ENCODE results near the gene EVA1C.

Gene EVA1C

GRCh38 chr21:32467291-32467690, 54.8 kb downstream of the EVA1C start:
- no peak for DNase-seq (ENCODE audit: low spot score)
- in situ Hi-C loops (cut with MboI; ENCODE audit: low pct_unique_long_range_greater_than_20kb, low sequenced_read_pairs, unreplicated experiment): no loop called here
- TF ChIP-seq CTCF (IDR thresholded peaks at IDR 0.05; ENCODE audit: extremely low read depth, insufficient read depth, missing control alignments): no peak

GRCh38 chr21:32468681-32469111, 56.2 kb downstream of the EVA1C start:
- no peak for TF ChIP-seq CTCF (IDR thresholded peaks at IDR 0.05; ENCODE audit: extremely low read depth, insufficient read depth, missing control alignments)
- in situ Hi-C loops (cut with MboI; ENCODE audit: low pct_unique_long_range_greater_than_20kb, low sequenced_read_pairs, unreplicated experiment): no loop called here
- no peak for DNase-seq (ENCODE audit: low spot score)

DNA sequence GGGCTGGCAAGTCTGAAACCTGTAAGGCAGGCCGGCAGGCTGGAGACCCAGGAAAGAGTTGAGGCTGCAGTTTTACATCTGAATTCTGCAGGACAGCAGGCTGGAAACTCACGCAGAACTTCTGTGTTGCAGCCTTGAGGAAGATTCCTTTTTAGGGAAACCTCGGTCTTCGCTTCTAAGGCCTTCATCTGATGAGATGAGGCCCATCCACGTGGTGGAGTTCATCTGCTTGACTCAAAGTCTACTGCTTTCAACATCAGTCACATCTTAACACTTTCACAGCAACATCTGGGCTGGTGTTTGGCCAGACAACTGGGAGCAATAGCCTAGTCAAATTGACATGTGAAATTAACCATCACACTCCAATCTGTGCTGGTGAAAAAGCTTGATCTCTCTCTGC, 57.1 kb downstream of the EVA1C start:
- in situ Hi-C loops (cut with MboI; ENCODE audit: low pct_unique_long_range_greater_than_20kb, low sequenced_read_pairs, unreplicated experiment): no loop called here
- TF ChIP-seq CTCF (IDR thresholded peaks at IDR 0.05; ENCODE audit: extremely low read depth, insufficient read depth, missing control alignments): no peak
- DNase-seq (ENCODE audit: low spot score): no peak

- in situ Hi-C loops (cut with MboI; ENCODE audit: low pct_unique_long_range_greater_than_20kb, low sequenced_read_pairs, unreplicated experiment): no loop called here
- TF ChIP-seq CTCF (IDR thresholded peaks at IDR 0.05; ENCODE audit: extremely low read depth, insufficient read depth, missing control alignments): no peak
- no peak for DNase-seq (ENCODE audit: low spot score)
Measured at GRCh38 chr21:32470206-32470605, 57.7 kb downstream of the EVA1C start.

DNA sequence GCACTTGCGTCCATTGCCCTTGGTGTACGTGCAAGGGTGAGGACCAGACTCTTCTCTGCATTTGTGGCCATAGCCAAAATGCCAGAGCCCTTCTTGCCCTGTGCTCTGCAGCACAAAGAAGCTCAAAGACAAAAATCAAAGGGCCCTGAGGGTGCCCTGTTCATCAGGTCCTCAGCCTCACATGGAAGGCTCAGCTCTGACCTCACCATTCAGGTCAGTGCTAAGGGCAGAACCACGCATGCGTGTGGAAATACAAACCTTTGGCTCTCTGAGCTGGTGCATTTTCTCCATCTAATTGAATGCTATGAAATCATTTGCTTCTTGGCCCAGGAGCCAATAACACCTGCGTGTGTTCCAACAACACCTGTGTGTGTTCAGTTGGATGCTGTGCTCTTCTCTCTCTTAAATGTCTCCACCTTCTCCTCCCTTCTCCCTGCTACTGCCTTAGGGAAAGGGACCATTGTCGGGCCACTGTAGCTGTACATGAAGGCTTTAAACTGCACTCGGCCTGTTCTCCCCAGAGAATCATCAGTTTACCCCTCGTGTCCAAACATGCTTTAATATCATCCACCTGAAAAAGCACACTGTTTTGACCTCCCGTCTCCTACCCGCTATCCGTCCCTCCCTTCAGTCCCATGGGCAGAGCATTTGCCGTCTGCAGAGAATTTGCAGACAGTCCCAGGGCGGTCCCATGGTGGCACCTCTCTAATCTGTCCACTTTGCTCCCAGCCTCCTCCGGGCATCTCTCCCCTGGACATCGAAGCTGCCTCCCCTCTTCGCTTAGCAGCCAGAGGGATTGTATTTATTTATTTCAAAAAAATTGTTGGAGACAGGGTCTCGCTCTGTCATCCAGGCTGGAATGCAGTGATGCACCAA, 60.6 kb downstream of the EVA1C start:
- TF ChIP-seq CTCF (IDR thresholded peaks at IDR 0.05; ENCODE audit: extremely low read depth, insufficient read depth, missing control alignments): no peak
- in situ Hi-C loops (cut with MboI; ENCODE audit: low pct_unique_long_range_greater_than_20kb, low sequenced_read_pairs, unreplicated experiment): no loop called here
- no peak for DNase-seq (ENCODE audit: low spot score)

DNA sequence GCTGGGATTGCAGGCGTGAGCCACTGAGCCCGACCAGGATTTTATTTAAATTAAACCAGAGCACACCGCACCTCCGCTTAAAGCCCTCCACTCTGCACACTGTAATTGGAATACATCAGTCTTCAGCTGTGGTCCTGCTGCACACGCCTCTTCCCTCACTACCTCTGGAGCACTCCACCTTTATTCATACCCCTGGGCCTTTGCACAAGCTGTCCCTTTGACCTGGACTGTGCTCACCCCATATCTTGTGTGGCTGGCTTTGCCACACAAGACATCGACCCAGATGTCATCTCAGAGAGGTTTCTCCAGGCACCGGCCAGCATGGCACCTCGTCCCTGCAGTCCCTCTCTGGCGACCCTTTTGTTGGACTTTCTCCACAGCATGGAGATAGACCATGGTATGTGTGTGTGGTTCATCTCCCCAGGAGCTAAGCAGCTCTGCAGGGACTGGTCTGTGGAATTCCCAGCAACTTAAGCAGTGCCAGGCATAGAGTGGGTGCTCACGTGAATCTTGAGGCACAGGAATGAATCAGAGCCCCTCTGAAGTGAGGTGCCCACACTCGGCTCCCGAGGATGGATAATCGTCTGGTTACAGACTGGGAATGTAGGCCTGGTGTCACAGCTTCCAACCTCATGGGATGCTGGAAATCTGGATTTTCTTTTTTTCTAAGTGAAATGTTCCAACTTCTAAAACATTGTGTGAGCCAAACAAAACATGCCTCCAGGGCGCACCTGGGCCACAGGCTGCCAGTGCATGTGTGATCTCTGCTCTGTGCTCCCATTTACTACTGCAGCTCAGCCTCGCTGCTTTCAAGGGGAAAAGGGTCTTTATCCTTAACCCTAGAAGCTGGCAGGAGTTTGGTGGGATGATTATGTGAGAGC, 61.9 kb downstream of the EVA1C start:
- no peak for TF ChIP-seq CTCF (IDR thresholded peaks at IDR 0.05; ENCODE audit: extremely low read depth, insufficient read depth, missing control alignments)
- in situ Hi-C loops (cut with MboI; ENCODE audit: low pct_unique_long_range_greater_than_20kb, low sequenced_read_pairs, unreplicated experiment): no loop called here
- no peak for DNase-seq (ENCODE audit: low spot score)

All from GM13977 (cell line).